OCI-M2 (cell line): Measurements from ENCODE around the gene PLEKHG5.

Experiments used
- DNase-seq: peaks from one replicate; lab custom pipeline; 2025; ENCODE audit not compliant: unreplicated experiment; lab: John Stamatoyannopoulos, UW

Gene PLEKHG5

GRCh38 chr1:6427441-6428390 lies 63.8 kb downstream of the PLEKHG5 start:
- no peak for DNase-seq

GRCh38 chr1:6426972-6427350 lies 64.5 kb downstream of the PLEKHG5 start:
- no peak for DNase-seq

GRCh38 chr1:6426277-6426971 lies 65.0 kb downstream of the PLEKHG5 start:
- no peak for DNase-seq

- no peak for DNase-seq
These were observed 65.8 kb downstream of the PLEKHG5 start for GRCh38 chr1:6425658-6426057.

GRCh38 chr1:6424619-6425593 lies 66.6 kb downstream of the PLEKHG5 start, which contains the start of gene ESPN:
TSS of gene ESPN (plus strand) at chr1:6424776. CDS start at chr1:6424956, 180 bp downstream.
- no peak for DNase-seq

- DNase-seq, result no peak
These were observed 67.4 kb downstream of the PLEKHG5 start for GRCh38 chr1:6424000-6424565.

GRCh38 chr1:6423321-6423999 lies 68.0 kb downstream of the PLEKHG5 start:
- no peak for DNase-seq

GRCh38 chr1:6421266-6421665 lies 70.2 kb downstream of the PLEKHG5 start:
- DNase-seq, result no peak

- no peak for DNase-seq
These were observed 70.9 kb downstream of the PLEKHG5 start for GRCh38 chr1:6420454-6421042.

GRCh38 chr1:6419804-6420453 lies 71.5 kb downstream of the PLEKHG5 start, which contains the start of gene HES2:
TSS of gene HES2 (minus strand) at chr1:6419919. CDS start at chr1:6419820, 99 bp downstream.
- DNase-seq, result no peak

- DNase-seq, result no peak
These were observed 72.1 kb downstream of the PLEKHG5 start for GRCh38 chr1:6419397-6419803.

- DNase-seq, result no peak
These were observed 72.6 kb downstream of the PLEKHG5 start for GRCh38 chr1:6418668-6419396.

- no peak for DNase-seq
These were observed 73.4 kb downstream of the PLEKHG5 start for GRCh38 chr1:6417961-6418667.
